ENCODE measurements around the gene CFAP52. TPM values are rescaled to one million over a fixed set of nuclear protein-coding genes. Genes with fewer than 3 reads are reported as not detected.

The CFAP52 gene
- total and polyA plus RNA-seq, 2 of the 13 experiments (the other 11 are each of a cell fraction or from before 2014, with no cell fraction given), result not detected

GRCh38 chr17:9684955-9685621 lies 108.6 kb downstream of the CFAP52 start (continued):
- TF ChIP-seq HMGXB3 (CRISPR knock-in tag; IDR thresholded peaks at IDR 0.05; ENCODE audit: borderline replicate concordance), result no peak
- TF ChIP-seq, protein P1, sequence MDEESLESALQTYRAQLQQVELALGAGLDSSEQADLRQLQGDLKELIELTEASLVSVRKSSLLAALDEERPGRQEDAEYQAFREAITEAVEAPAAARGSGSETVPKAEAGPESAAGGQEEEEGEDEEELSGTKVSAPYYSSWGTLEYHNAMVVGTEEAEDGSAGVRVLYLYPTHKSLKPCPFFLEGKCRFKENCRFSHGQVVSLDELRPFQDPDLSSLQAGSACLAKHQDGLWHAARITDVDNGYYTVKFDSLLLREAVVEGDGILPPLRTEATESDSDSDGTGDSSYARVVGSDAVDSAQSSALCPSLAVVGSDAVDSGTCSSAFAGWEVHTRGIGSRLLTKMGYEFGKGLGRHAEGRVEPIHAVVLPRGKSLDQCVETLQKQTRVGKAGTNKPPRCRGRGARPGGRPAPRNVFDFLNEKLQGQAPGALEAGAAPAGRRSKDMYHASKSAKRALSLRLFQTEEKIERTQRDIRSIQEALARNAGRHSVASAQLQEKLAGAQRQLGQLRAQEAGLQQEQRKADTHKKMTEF (CRISPR knock-in tag; IDR thresholded peaks at IDR 0.05), result peak; percentile 53; the same call in 1 of the 2 replicates
- no peak for TF ChIP-seq RORA (CRISPR knock-in tag; IDR thresholded peaks at IDR 0.05)
- TF ChIP-seq ZNF691 (CRISPR knock-in tag; IDR thresholded peaks at IDR 0.05; ENCODE audit: borderline replicate concordance, low read depth), result no peak
- no peak for TF ChIP-seq SP140L (CRISPR knock-in tag; IDR thresholded peaks at IDR 0.05; ENCODE audit: borderline replicate concordance)
- TF ChIP-seq ZNF333 (CRISPR knock-in tag; IDR thresholded peaks at IDR 0.05; ENCODE audit: borderline replicate concordance), result no peak
- no peak for TF ChIP-seq ZNF234 (CRISPR knock-in tag; conservative IDR thresholded peaks at IDR 0.05)
- no peak for TF ChIP-seq TBL1XR1 (IDR thresholded peaks at IDR 0.05; ENCODE audit: borderline replicate concordance, low read length, partially characterized antibody)
- TF ChIP-seq, protein P2, sequence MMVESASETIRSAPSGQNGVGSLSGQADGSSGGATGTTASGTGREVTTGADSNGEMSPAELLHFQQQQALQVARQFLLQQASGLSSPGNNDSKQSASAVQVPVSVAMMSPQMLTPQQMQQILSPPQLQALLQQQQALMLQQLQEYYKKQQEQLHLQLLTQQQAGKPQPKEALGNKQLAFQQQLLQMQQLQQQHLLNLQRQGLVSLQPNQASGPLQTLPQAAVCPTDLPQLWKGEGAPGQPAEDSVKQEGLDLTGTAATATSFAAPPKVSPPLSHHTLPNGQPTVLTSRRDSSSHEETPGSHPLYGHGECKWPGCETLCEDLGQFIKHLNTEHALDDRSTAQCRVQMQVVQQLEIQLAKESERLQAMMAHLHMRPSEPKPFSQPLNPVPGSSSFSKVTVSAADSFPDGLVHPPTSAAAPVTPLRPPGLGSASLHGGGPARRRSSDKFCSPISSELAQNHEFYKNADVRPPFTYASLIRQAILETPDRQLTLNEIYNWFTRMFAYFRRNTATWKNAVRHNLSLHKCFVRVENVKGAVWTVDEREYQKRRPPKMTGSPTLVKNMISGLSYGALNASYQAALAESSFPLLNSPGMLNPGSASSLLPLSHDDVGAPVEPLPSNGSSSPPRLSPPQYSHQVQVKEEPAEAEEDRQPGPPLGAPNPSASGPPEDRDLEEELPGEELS (CRISPR knock-in tag; IDR thresholded peaks at IDR 0.05), result peak; percentile 43; the same call in 1 of the 2 replicates
- no peak for TF ChIP-seq NRL (CRISPR knock-in tag; IDR thresholded peaks at IDR 0.05; ENCODE audit: borderline replicate concordance)
- no peak; the same call in 1 of the 2 replicates for TF ChIP-seq ZFX (CRISPR knock-in tag; IDR thresholded peaks at IDR 0.05; ENCODE audit: low read depth)
- no peak for TF ChIP-seq ZNF143 (CRISPR knock-in tag; IDR thresholded peaks at IDR 0.05)
- TF ChIP-seq ZNF576 (CRISPR knock-in tag; IDR thresholded peaks at IDR 0.05), result no peak
- TF ChIP-seq DNMT1 (CRISPR knock-in tag; IDR thresholded peaks at IDR 0.05), result no peak
- peak; percentile 59 for TF ChIP-seq PHF21A (CRISPR knock-in tag; IDR thresholded peaks at IDR 0.05)
- TF ChIP-seq EZH2 (conservative IDR thresholded peaks at IDR 0.05; ENCODE audit: low read depth, low read length), result no peak
- no peak for TF ChIP-seq GPN1 (CRISPR knock-in tag; IDR thresholded peaks at IDR 0.05; ENCODE audit: borderline replicate concordance)
- TF ChIP-seq ZBTB7A (CRISPR knock-in tag; IDR thresholded peaks at IDR 0.05), result no peak
- no peak for TF ChIP-seq ZNF468 (CRISPR knock-in tag; IDR thresholded peaks at IDR 0.05)
- TF ChIP-seq MTF2 (CRISPR knock-in tag; IDR thresholded peaks at IDR 0.05; ENCODE audit: borderline replicate concordance), result no peak
- 0 out of 2 replicates have a peak, but pooled peaks have one; percentile 28 for TF ChIP-seq FOSL2 (CRISPR knock-in tag; IDR thresholded peaks at IDR 0.05)
